ENCODE measurements around the gene KDM4E. TPM values are rescaled to one million over a fixed set of nuclear protein-coding genes. Genes with fewer than 3 reads are reported as not detected.
"Not testable (repeated sequence)": the region's sequence is repeated elsewhere in the genome, so short reads cannot be mapped to it uniquely, and the experiment has no call there.

The KDM4E gene
- not detected for total RNA-seq
- 0 reads per million in 2 donors for total RNA-seq

DNA sequence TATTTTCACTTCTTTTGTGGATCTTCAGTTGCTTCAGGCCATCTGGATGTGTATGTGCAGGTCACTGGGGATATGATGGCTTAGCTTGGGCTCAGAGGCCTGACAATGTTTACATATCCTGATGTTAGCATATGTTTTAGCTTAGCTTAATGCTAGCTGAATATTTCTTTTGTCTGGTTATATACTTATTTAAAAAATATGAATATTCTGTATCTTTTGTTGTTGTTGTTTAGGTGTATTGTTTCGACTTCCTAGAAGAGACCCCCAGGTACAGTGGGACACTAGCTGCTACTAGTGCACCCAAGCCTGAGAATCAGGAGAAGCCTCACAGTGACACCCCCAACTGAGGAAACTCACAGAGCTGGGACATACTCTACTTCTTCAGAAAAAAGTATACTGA is at the start of gene KDM4E:
Gene KDM4E, plus strand, starts transcription at position 301 of the 400 bp plus-strand sequence. CDS start 300 bp downstream, outside the sequence.
- Mint-ChIP-seq H3K27me3 (no peaks in the 10 kb centered on the region), H3K27ac (no peak within 1 kb of the TSS), H3K4me1 (no peaks in the 10 kb centered on the region), H3K36me3 (ENCODE audit: low read depth) (no peaks in the 10 kb centered on the region), H3K4me3 (no peak within 1 kb of the TSS)
- no peaks in the 10 kb centered on the region for H3K9me3 ChIP-seq (ENCODE audit: control insufficient read depth, low read length, poor library complexity, severe bottlenecking)
- ATAC-seq (no peak), DNase-seq (no peak)

DNA sequence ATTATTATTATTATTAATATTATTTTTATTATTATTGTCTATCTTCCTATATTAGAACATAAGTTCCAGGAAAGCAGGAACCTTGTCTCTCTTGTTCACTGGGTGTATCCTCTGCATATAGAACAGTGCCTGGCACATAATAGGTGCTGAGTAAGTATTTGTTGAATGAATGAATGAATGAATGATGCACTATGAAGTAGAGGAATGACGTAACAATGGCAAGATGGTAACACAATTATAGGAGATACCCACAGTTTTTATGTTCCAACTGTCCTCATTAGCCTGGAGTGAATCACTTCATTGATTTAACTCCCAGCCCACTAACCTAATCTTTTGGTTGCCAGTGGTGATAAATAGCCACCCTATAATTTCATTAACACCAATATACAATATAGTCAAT is 49.5 kb upstream of the KDM4E start:
- H3K4me1 Mint-ChIP-seq: peaks cover 9% of the 10 kb centered on the region
- ATAC-seq: no peak
- no peak for DNase-seq
- no peak overlapping the region for H3K4me3 Mint-ChIP-seq
- no peak overlapping the region for H3K27ac Mint-ChIP-seq
- H3K9me3 ChIP-seq (ENCODE audit: control insufficient read depth, low read length, poor library complexity, severe bottlenecking): no peaks in the 10 kb centered on the region
- H3K27me3 Mint-ChIP-seq: no peaks in the 10 kb centered on the region
- peaks cover 6% of the 10 kb centered on the region for H3K36me3 Mint-ChIP-seq (ENCODE audit: low read depth)

DNA sequence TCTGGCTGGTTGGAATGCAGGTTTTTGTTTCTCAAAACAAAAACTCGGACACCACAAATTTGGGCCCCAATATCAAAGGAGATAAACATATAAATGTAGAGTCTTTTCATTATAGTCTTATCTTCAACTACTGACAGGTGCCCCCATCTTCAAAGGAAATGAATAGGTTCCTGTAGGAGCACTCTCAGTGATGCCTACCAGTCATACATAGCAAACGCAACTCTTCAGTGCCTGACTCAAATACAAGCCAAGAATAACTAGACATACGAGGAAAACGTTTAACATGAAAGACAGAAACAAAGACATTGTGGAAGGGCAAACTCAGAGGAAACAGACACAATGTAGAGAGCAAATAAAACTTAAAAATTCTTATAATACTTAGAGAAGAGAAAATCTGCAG is 37.7 kb upstream of the KDM4E start:
- peaks cover 5% of the 10 kb centered on the region for H3K36me3 Mint-ChIP-seq (ENCODE audit: low read depth)
- H3K4me1 Mint-ChIP-seq: no peaks in the 10 kb centered on the region
- H3K9me3 ChIP-seq (ENCODE audit: control insufficient read depth, low read length, poor library complexity, severe bottlenecking): no peaks in the 10 kb centered on the region
- H3K4me3 Mint-ChIP-seq: no peak overlapping the region
- H3K27me3 Mint-ChIP-seq: peaks cover 50% of the 10 kb centered on the region
- H3K27ac Mint-ChIP-seq: no peak overlapping the region
- DNase-seq: no peak
- ATAC-seq: no peak

DNA sequence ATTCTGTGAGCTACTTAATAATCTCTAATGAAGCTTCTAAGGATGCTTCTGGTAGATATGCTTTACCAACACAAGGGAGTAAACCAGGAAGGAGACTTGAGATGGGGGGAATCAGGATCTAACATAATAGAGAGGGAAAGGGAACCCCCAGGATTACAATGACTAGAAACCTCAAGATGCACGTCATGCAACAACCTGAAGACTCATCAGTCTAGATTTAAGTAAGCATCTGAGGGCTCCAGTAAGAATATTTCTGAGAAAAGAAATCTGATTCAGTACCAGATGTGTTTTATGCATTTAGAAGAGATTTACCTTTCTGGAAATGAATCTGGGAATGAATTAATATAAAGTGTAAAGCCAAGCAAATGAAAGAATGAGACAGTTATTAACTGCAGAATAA is 36.3 kb upstream of the KDM4E start:
- no peak overlapping the region for H3K27ac Mint-ChIP-seq

DNA sequence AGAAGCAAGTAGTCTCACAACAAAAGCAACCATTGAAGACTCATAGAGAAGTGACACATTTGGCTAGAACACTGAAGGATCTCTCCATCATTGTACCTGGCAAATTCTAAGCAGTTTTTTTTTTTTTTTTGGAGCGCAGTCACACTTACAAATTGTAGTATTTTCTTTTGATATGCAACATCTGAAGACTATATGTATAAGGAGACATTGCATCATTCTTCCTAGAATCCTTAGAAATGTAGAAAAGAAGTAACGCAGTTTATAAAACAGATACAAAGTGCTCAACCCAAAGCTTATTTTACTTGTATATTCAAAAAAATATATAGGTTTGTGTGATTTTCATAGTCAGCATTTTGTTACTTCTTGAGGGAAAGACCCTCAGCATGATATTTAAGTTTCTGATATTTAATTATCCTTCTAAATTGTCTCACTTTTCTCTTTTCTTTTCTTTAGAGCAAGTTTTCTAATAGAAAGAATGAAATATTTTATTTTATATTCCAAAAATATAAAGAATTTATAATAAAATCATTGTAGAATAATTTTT is 31.6 kb upstream of the KDM4E start:
- no peak for DNase-seq
- no peaks in the 10 kb centered on the region for H3K9me3 ChIP-seq (ENCODE audit: control insufficient read depth, low read length, poor library complexity, severe bottlenecking)
- no peak overlapping the region for H3K27ac Mint-ChIP-seq
- H3K4me3 Mint-ChIP-seq: no peak overlapping the region
- ATAC-seq: no peak
- H3K4me1 Mint-ChIP-seq: no peaks in the 10 kb centered on the region
- peaks cover 2% of the 10 kb centered on the region for H3K36me3 Mint-ChIP-seq (ENCODE audit: low read depth)
- H3K27me3 Mint-ChIP-seq: peaks cover 27% of the 10 kb centered on the region

More for the DNA sequence above, 36.3 kb upstream of the KDM4E start:
- H3K27me3 Mint-ChIP-seq: peaks cover 50% of the 10 kb centered on the region
- H3K9me3 ChIP-seq (ENCODE audit: control insufficient read depth, low read length, poor library complexity, severe bottlenecking): no peaks in the 10 kb centered on the region
- H3K36me3 Mint-ChIP-seq (ENCODE audit: low read depth): peaks cover 5% of the 10 kb centered on the region
- H3K4me1 Mint-ChIP-seq: no peaks in the 10 kb centered on the region
- no peak overlapping the region for H3K4me3 Mint-ChIP-seq
- DNase-seq (no peak), ATAC-seq (no peak)

DNA sequence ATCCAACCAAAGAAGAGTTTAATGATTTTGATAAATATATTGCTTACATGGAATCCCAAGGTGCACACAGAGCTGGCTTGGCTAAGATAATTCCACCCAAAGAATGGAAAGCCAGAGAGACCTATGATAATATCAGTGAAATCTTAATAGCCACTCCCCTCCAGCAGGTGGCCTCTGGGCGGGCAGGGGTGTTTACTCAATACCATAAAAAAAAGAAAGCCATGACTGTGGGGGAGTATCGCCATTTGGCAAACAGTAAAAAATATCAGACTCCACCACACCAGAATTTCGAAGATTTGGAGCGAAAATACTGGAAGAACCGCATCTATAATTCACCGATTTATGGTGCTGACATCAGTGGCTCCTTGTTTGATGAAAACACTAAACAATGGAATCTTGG is 27.6 kb upstream of the KDM4E start:
- no peak overlapping the region for H3K4me3 Mint-ChIP-seq
- H3K27me3 Mint-ChIP-seq: no peaks in the 10 kb centered on the region
- no peaks in the 10 kb centered on the region for H3K36me3 Mint-ChIP-seq (ENCODE audit: low read depth)
- peaks cover 3% of the 10 kb centered on the region for H3K9me3 ChIP-seq (ENCODE audit: control insufficient read depth, low read length, poor library complexity, severe bottlenecking)
- DNase-seq (no peak), ATAC-seq (no peak)
- no peak overlapping the region for H3K27ac Mint-ChIP-seq
- H3K4me1 Mint-ChIP-seq: no peaks in the 10 kb centered on the region

DNA sequence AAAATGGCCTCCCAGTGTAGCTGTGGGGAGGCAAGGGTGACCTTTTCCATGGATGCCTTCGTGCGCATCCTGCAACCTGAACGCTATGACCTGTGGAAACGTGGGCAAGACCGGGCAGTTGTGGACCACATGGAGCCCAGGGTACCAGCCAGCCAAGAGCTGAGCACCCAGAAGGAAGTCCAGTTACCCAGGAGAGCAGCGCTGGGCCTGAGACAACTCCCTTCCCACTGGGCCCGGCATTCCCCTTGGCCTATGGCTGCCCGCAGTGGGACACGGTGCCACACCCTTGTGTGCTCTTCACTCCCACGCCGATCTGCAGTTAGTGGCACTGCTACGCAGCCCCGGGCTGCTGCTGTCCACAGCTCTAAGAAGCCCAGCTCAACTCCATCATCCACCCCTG is 26.8 kb upstream of the KDM4E start:
- no peaks in the 10 kb centered on the region for H3K4me1 Mint-ChIP-seq
- DNase-seq (no peak), ATAC-seq (no peak)
- H3K27ac Mint-ChIP-seq: no peak overlapping the region
- peaks cover 3% of the 10 kb centered on the region for H3K9me3 ChIP-seq (ENCODE audit: control insufficient read depth, low read length, poor library complexity, severe bottlenecking)
- no peaks in the 10 kb centered on the region for H3K36me3 Mint-ChIP-seq (ENCODE audit: low read depth)
- no peak overlapping the region for H3K4me3 Mint-ChIP-seq
- H3K27me3 Mint-ChIP-seq: no peaks in the 10 kb centered on the region

DNA sequence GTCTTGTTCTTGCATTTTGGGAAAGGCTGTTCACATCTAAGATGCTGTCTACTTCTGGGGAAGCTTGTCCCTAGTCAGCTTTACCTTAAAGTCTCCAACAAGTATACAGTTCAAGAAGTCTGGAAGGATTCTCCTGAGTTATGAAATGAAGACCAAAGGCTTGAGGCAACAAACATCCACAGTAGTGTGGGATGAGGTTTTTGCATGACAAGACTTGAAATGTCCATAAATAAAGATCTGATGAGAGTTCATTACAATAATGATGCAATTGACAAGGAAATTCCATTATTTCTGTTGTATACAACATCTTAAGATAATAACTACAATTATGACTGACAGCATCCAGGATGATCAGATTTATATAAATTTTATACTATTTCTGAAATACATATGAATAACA is 21.3 kb upstream of the KDM4E start:
- peaks cover 3% of the 10 kb centered on the region for H3K9me3 ChIP-seq (ENCODE audit: control insufficient read depth, low read length, poor library complexity, severe bottlenecking)
- no peak for ATAC-seq
- peaks cover 2% of the 10 kb centered on the region for H3K4me1 Mint-ChIP-seq

DNA sequence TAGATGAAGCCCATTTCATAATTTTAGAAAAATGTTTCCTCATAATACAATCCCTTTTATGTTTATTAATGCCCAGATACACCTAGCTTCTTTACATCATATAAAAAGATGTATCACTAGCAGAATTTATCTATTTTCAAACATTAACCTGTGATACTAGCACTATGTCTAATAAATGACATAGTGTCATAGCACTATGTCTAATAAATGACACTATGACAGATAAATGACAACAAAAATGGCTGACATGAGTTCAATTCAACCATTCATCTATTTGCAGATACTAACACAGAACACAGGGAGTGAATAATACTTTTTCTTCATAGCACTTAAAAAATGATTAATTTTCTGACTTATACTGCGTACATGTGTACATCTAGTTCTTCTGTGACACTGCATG is 19.4 kb upstream of the KDM4E start:
- no peak for DNase-seq
- no peak overlapping the region for H3K4me3 Mint-ChIP-seq
- peaks cover 30% of the 10 kb centered on the region for H3K27me3 Mint-ChIP-seq
- no peak for ATAC-seq
- H3K36me3 Mint-ChIP-seq (ENCODE audit: low read depth): no peaks in the 10 kb centered on the region
- H3K4me1 Mint-ChIP-seq: peaks cover 2% of the 10 kb centered on the region
- peaks cover 3% of the 10 kb centered on the region for H3K9me3 ChIP-seq (ENCODE audit: control insufficient read depth, low read length, poor library complexity, severe bottlenecking)
- H3K27ac Mint-ChIP-seq: no peak overlapping the region

More for the DNA sequence above, 21.3 kb upstream of the KDM4E start:
- DNase-seq: no peak
- no peak overlapping the region for H3K27ac Mint-ChIP-seq
- no peaks in the 10 kb centered on the region for H3K36me3 Mint-ChIP-seq (ENCODE audit: low read depth)
- peaks cover 17% of the 10 kb centered on the region for H3K27me3 Mint-ChIP-seq
- no peak overlapping the region for H3K4me3 Mint-ChIP-seq

DNA sequence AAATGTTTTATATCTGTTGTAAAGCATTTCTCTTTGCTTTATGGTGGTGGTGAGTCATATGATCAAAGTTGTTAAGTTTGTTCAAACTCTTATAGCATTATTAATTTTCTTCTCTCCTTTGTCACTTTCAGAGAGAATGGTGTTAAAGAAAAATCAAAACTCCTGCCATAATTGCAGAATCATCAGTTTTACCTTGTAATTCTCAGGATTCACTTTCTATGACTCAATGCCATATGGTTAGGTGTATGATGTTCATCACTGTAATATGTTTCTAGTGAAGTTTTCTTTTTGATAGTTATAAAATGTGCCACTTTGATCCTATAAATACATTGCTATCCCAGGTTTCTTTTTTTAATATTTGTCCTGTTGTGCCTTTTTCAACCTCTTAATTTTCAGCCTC is 13.7 kb upstream of the KDM4E start:
- no peak for ATAC-seq
- no peak for DNase-seq
- H3K9me3 ChIP-seq (ENCODE audit: control insufficient read depth, low read length, poor library complexity, severe bottlenecking): no peaks in the 10 kb centered on the region
- H3K4me1 Mint-ChIP-seq: peaks cover 1% of the 10 kb centered on the region
- peaks cover 48% of the 10 kb centered on the region for H3K27me3 Mint-ChIP-seq
- no peak overlapping the region for H3K27ac Mint-ChIP-seq
- no peak overlapping the region for H3K4me3 Mint-ChIP-seq
- no peaks in the 10 kb centered on the region for H3K36me3 Mint-ChIP-seq (ENCODE audit: low read depth)

DNA sequence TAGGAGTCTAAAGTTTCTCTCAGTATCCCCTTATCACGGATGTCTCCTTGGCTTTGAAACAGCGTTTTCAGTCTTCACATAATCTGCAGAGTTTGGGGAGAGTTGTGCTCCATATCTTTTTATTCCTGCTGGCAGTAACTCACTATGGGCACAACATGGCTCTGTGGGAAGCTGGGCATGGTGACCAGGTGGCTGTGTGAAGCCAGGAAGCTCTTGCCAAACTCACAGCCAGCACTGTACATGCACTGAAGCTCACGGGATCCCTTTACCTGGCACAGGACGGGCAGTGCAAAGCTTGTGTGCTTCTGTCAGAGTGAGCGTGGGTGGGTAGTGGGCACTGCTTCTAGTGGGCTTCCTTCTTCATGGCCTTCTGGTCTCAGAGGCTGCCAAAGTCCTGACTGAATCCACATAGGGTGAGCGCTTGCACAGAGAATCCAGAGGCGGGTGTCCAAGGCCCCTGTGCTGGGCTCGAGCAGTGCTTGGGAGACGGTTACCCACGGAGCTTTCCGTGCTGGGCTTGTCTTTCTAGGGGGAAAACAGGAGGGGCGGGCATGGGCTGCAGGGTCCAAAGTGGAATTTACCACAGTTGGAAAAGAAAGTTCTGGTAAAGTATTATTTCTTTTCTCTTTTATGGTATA is 10.8 kb upstream of the KDM4E start:
- Mint-ChIP-seq H3K27ac (no peak overlapping the region), H3K27me3 (peaks cover 39% of the 10 kb centered on the region), H3K36me3 (ENCODE audit: low read depth) (no peaks in the 10 kb centered on the region), H3K4me3 (no peak overlapping the region), H3K4me1 (peaks cover 2% of the 10 kb centered on the region)
- no peak for ATAC-seq
- no peaks in the 10 kb centered on the region for H3K9me3 ChIP-seq (ENCODE audit: control insufficient read depth, low read length, poor library complexity, severe bottlenecking)
- no peak for DNase-seq

DNA sequence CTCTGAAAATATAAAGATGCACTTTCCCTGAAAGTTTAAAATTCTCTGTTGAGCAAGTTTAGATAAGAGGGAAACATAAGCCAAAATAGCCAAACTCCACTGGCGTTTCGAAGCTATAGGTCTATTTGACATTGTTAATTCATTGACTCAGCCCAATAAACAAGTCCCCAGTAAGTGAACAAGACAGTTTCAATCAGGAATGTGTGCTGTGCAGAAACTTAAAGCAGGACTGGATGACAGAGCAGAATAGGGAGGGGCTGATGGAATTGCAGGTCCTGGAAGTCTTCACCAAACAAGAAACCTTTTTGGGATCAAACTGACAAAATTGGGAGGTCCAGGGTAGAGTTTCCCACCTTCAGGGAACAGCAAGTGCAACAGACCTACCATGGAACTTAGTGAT is 8.9 kb upstream of the KDM4E start:
- ATAC-seq: no peak
- no peaks in the 10 kb centered on the region for H3K9me3 ChIP-seq (ENCODE audit: control insufficient read depth, low read length, poor library complexity, severe bottlenecking)
- Mint-ChIP-seq H3K4me1 (peaks cover 2% of the 10 kb centered on the region), H3K36me3 (ENCODE audit: low read depth) (no peaks in the 10 kb centered on the region), H3K27ac (no peak overlapping the region), H3K27me3 (peaks cover 30% of the 10 kb centered on the region), H3K4me3 (no peak overlapping the region)
- DNase-seq: no peak

DNA sequence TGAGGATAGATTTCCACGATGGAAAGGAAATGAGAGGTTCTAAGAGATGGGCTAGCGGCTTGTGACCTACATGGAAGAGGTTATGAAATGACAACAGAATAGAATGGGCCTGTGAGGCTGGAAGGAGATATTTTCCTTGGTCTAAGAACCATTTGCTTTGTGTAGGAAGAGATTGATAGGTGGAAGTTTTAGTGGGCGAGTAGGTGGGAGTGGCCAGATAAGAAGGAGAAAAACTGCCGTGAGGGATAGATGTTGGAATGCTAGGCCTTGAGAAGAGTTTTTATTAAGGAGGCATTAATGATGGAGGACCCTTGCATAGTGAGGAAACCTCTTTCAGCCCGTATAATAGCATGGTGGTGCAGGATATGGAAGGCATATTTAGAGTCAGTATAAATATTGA is 3.6 kb upstream of the KDM4E start:
- H3K36me3 Mint-ChIP-seq (ENCODE audit: low read depth); ATAC-seq; DNase-seq: not testable (repeated sequence)

DNA sequence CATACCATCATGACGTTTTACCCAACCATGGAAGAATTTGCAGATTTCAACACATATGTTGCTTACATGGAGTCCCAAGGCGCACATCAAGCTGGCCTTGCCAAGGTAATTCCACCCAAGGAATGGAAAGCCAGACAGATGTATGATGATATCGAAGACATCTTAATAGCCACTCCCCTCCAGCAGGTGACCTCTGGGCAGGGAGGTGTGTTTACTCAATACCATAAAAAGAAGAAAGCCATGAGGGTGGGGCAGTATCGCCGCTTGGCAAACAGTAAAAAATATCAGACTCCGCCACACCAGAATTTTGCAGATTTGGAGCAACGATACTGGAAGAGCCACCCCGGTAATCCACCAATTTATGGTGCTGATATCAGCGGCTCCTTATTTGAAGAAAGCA is 536 bp downstream of the KDM4E start:
- not testable (repeated sequence) for ATAC-seq; H3K36me3 Mint-ChIP-seq (ENCODE audit: low read depth); DNase-seq; H3K9me3 ChIP-seq (ENCODE audit: control insufficient read depth, low read length, poor library complexity, severe bottlenecking); H3K27me3 Mint-ChIP-seq; H3K4me1 Mint-ChIP-seq; H3K4me3 Mint-ChIP-seq; H3K27ac Mint-ChIP-seq

More for the DNA sequence above, 3.6 kb upstream of the KDM4E start:
- H3K27me3 Mint-ChIP-seq; H3K9me3 ChIP-seq (ENCODE audit: control insufficient read depth, low read length, poor library complexity, severe bottlenecking); H3K27ac Mint-ChIP-seq; H3K4me1 Mint-ChIP-seq; H3K4me3 Mint-ChIP-seq: not testable (repeated sequence)
